ENCODE measurements around the gene PRKN.

Gene PRKN

DNA sequence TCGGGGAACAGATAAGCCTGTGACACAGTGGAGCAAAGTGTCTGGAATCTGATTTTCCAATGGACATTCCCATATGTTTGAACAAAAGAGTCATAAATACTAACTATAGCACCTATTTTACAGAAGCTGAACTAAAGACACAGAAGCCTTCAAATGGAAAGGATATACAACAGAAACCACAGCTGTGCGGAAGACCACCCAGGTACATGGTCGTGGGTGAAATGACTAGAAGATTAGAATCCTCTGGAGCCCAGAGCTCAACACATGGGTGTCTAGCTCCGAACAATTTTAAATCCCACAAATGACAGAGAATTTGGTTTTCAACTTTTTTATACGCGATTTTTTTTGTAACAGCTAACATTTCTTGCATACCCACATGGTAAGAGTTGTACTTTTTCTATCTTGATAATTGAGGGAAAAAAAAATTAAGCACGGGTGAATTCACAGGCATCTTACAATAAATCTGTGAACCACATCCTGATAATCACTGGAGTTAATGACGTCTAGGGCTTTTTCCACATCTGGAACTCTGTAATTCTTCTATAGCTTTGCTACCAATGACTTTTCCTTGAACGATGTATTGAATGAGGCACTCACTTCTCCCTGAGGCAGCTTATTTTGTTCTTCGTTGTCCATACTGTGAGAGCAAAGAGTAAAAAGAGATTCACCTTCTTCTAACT, 1182.6 kb downstream of the PRKN start:
- H3K4me1 ChIP-seq (ENCODE audit: control insufficient read depth in 1 of 2, insufficient read depth in 2 of 2, low read length in 2 of 2): no peaks in the 10 kb centered on the region

DNA sequence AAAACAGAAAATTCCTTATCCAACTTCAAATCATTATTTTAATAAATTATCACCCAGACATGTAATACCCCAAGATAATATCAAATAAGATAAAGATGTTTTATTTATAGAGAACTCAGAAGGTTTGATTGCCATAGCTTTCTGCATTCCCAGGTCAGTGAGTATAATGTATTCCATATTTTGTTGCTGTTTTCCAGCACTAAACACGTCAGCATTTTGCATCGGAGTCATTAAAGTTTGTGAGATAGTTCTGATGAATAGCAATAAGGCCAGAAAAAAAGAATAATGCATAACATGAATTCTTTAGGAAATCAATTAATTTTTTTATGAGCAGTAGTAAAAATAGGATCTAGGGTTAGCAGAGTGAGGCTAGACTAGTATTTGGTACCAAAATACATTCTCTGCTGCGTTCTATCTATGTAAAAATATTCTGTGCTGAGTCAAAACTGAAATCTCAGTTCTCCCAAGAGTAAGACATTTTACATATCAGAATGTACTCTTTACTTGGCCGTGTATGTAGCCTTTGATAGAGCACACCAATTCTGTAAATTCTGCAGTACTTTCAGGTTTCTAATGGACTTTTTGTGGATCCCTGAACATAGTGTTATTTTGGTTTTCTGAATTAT, 1183.8 kb downstream of the PRKN start:
- Histone ChIP-seq H3K9me3 (ENCODE audit: control insufficient read depth in 1 of 2, low read length in 2 of 2) (no peaks in the 10 kb centered on the region), H3K27me3 (ENCODE audit: low read depth, low read length) (no peaks in the 10 kb centered on the region), H3K27ac (ENCODE audit: low read length) (no peak overlapping the region), H3K36me3 (ENCODE audit: control insufficient read depth in 1 of 2, insufficient read depth in 2 of 2, low read length in 2 of 2) (no peaks in the 10 kb centered on the region), H3K4me3 (ENCODE audit: low read depth in 1 of 2, low read length in 2 of 2) (no peak overlapping the region), H3K4me1 (ENCODE audit: control insufficient read depth in 1 of 2, insufficient read depth in 2 of 2, low read length in 2 of 2) (no peaks in the 10 kb centered on the region)

More for the DNA sequence above, 1182.6 kb downstream of the PRKN start:
- no peak overlapping the region for H3K4me3 ChIP-seq (ENCODE audit: low read depth in 1 of 2, low read length in 2 of 2)
- H3K27ac ChIP-seq (ENCODE audit: low read length): no peak overlapping the region
- H3K9me3 ChIP-seq (ENCODE audit: control insufficient read depth in 1 of 2, low read length in 2 of 2): no peaks in the 10 kb centered on the region
- H3K36me3 ChIP-seq (ENCODE audit: control insufficient read depth in 1 of 2, insufficient read depth in 2 of 2, low read length in 2 of 2): no peaks in the 10 kb centered on the region
- no peaks in the 10 kb centered on the region for H3K27me3 ChIP-seq (ENCODE audit: low read depth, low read length)

DNA sequence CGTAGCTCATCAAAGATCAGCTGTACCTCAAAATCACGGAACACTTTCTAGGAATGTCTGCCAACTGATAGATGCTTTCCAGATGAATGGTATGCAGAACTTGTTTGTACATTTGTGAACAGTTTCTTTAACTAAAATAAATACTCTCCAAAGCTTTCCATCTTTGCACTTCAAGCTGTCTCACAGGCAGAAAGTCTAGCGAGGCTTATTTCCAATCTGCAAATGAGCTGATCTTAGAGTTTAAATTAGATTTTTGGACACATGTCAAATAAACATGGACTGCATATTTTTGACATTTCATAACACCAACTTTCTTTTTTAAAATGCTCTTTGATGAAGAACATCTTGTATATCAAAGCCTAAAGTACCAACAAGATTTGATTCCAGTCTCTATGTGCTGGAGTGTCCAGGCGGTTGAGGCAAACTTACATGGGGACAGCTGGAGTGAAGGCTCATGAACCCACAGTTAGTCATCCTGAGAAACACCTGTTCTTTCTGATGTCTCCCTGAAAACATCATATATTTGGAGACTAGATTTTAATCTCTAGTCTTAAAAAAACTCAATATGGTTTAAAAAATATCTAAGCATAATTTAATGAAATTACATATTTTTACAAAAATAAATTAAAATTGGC, 1185.1 kb downstream of the PRKN start:
- Histone ChIP-seq H3K27me3 (ENCODE audit: low read depth, low read length) (no peaks in the 10 kb centered on the region), H3K36me3 (ENCODE audit: control insufficient read depth in 1 of 2, insufficient read depth in 2 of 2, low read length in 2 of 2) (no peaks in the 10 kb centered on the region), H3K4me3 (ENCODE audit: low read depth in 1 of 2, low read length in 2 of 2) (no peak overlapping the region), H3K27ac (ENCODE audit: low read length) (no peak overlapping the region), H3K9me3 (ENCODE audit: control insufficient read depth in 1 of 2, low read length in 2 of 2) (no peaks in the 10 kb centered on the region), H3K4me1 (ENCODE audit: control insufficient read depth in 1 of 2, insufficient read depth in 2 of 2, low read length in 2 of 2) (no peaks in the 10 kb centered on the region)

- H3K27me3 ChIP-seq (ENCODE audit: low read depth, low read length): no peaks in the 10 kb centered on the region
- no peak overlapping the region for H3K27ac ChIP-seq (ENCODE audit: low read length)
- no peak overlapping the region for H3K4me3 ChIP-seq (ENCODE audit: low read depth in 1 of 2, low read length in 2 of 2)
- H3K9me3 ChIP-seq (ENCODE audit: control insufficient read depth in 1 of 2, low read length in 2 of 2): no peaks in the 10 kb centered on the region
- no peaks in the 10 kb centered on the region for H3K4me1 ChIP-seq (ENCODE audit: control insufficient read depth in 1 of 2, insufficient read depth in 2 of 2, low read length in 2 of 2)
- no peaks in the 10 kb centered on the region for H3K36me3 ChIP-seq (ENCODE audit: control insufficient read depth in 1 of 2, insufficient read depth in 2 of 2, low read length in 2 of 2)
These were observed 1187.0 kb downstream of the PRKN start for GRCh38 chr6:161540532-161540931.

DNA sequence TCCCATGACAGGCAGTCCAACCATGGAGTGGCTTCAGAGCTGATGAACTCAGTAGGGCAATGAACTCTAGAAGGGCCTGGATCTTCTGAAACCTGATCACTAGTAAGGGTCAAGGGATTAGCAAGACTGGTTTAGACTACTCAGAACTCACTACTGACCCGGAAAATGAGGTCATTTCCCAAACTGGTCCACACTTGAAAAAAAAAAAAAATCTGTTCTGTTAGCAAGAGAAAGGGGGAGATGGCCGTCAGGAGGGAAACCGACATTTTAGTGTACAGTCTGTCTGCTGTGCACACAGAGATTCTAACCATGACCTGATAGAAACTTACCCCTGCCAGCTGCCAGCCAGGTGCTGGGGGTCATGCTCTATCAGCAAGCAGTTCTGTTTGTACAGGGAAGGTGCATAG, 1191.3 kb downstream of the PRKN start:
- Histone ChIP-seq H3K4me1 (ENCODE audit: control insufficient read depth in 1 of 2, insufficient read depth in 2 of 2, low read length in 2 of 2) (no peaks in the 10 kb centered on the region), H3K27me3 (ENCODE audit: low read depth, low read length) (no peaks in the 10 kb centered on the region), H3K9me3 (ENCODE audit: control insufficient read depth in 1 of 2, low read length in 2 of 2) (no peaks in the 10 kb centered on the region), H3K4me3 (ENCODE audit: low read depth in 1 of 2, low read length in 2 of 2) (no peak overlapping the region), H3K27ac (ENCODE audit: low read length) (no peak overlapping the region), H3K36me3 (ENCODE audit: control insufficient read depth in 1 of 2, insufficient read depth in 2 of 2, low read length in 2 of 2) (no peaks in the 10 kb centered on the region)

- no peaks in the 10 kb centered on the region for H3K27me3 ChIP-seq (ENCODE audit: low read depth, low read length)
- no peaks in the 10 kb centered on the region for H3K36me3 ChIP-seq (ENCODE audit: control insufficient read depth in 1 of 2, insufficient read depth in 2 of 2, low read length in 2 of 2)
- no peak overlapping the region for H3K4me3 ChIP-seq (ENCODE audit: low read depth in 1 of 2, low read length in 2 of 2)
- H3K4me1 ChIP-seq (ENCODE audit: control insufficient read depth in 1 of 2, insufficient read depth in 2 of 2, low read length in 2 of 2): no peaks in the 10 kb centered on the region
- H3K9me3 ChIP-seq (ENCODE audit: control insufficient read depth in 1 of 2, low read length in 2 of 2): no peaks in the 10 kb centered on the region
- no peak overlapping the region for H3K27ac ChIP-seq (ENCODE audit: low read length)
These were observed 1193.2 kb downstream of the PRKN start for GRCh38 chr6:161534264-161534873.

DNA sequence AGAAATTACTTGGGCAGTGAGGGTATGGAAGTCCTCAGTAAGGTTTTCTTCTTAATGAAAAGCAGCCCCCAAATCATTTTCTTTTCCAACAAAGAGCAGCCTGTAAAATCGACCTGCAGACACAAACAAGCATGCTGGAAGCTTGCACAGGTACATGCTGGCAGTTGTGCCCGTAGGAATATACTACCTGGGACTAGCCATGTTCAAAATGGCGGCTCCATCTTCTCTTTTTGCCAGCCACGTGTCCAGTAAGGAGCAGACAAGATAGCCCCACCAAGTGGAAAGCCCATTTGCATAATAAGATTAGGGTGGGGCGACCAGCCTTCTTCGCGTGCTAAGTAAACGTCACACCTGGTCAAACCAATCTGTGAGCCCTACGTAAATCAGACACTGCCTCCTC, 1194.3 kb downstream of the PRKN start:
- H3K4me1 ChIP-seq (ENCODE audit: control insufficient read depth in 1 of 2, insufficient read depth in 2 of 2, low read length in 2 of 2): no peaks in the 10 kb centered on the region
- H3K4me3 ChIP-seq (ENCODE audit: low read depth in 1 of 2, low read length in 2 of 2): no peak overlapping the region
- H3K36me3 ChIP-seq (ENCODE audit: control insufficient read depth in 1 of 2, insufficient read depth in 2 of 2, low read length in 2 of 2): peaks cover 0 to 4% of the 10 kb centered on the region in 2 donors
- H3K27ac ChIP-seq (ENCODE audit: low read length): no peak overlapping the region
- H3K27me3 ChIP-seq (ENCODE audit: low read depth, low read length): no peaks in the 10 kb centered on the region
- no peaks in the 10 kb centered on the region for H3K9me3 ChIP-seq (ENCODE audit: control insufficient read depth in 1 of 2, low read length in 2 of 2)

GRCh38 chr6:161532536-161532935, 1195.0 kb downstream of the PRKN start:
- Histone ChIP-seq H3K27me3 (ENCODE audit: low read depth, low read length) (no peaks in the 10 kb centered on the region), H3K4me1 (ENCODE audit: control insufficient read depth in 1 of 2, insufficient read depth in 2 of 2, low read length in 2 of 2) (no peaks in the 10 kb centered on the region), H3K36me3 (ENCODE audit: control insufficient read depth in 1 of 2, insufficient read depth in 2 of 2, low read length in 2 of 2) (peaks cover 0 to 4% of the 10 kb centered on the region in 2 donors), H3K27ac (ENCODE audit: low read length) (no peak overlapping the region), H3K4me3 (ENCODE audit: low read depth in 1 of 2, low read length in 2 of 2) (no peak overlapping the region), H3K9me3 (ENCODE audit: control insufficient read depth in 1 of 2, low read length in 2 of 2) (no peaks in the 10 kb centered on the region)

DNA sequence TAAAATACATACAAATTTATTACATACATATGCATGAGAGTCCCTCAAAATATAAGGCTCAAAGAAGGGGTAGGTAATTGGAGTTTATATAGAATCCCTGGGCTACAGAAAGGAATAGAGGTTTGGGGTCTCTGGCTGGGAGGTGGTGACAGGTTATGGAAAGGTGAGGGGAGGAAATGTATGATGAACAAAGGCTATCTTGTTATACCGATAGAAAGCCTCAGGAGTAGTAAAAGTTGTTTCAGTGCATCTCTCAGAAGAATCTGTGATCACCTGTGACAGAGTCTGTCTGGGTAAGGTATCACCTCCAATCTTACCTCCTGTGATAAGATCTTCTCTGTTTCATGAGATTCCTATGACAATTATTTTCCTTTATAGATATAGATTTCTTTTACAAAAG, 1200.8 kb downstream of the PRKN start:
- no peak overlapping the region for H3K27ac ChIP-seq (ENCODE audit: low read length)
- H3K9me3 ChIP-seq (ENCODE audit: control insufficient read depth in 1 of 2, low read length in 2 of 2): no peaks in the 10 kb centered on the region
- H3K36me3 ChIP-seq (ENCODE audit: control insufficient read depth in 1 of 2, insufficient read depth in 2 of 2, low read length in 2 of 2): peaks cover 0 to 4% of the 10 kb centered on the region in 2 donors
- H3K4me3 ChIP-seq (ENCODE audit: low read depth in 1 of 2, low read length in 2 of 2): no peak overlapping the region
- H3K4me1 ChIP-seq (ENCODE audit: control insufficient read depth in 1 of 2, insufficient read depth in 2 of 2, low read length in 2 of 2): no peaks in the 10 kb centered on the region
- H3K27me3 ChIP-seq (ENCODE audit: low read depth, low read length): no peaks in the 10 kb centered on the region

DNA sequence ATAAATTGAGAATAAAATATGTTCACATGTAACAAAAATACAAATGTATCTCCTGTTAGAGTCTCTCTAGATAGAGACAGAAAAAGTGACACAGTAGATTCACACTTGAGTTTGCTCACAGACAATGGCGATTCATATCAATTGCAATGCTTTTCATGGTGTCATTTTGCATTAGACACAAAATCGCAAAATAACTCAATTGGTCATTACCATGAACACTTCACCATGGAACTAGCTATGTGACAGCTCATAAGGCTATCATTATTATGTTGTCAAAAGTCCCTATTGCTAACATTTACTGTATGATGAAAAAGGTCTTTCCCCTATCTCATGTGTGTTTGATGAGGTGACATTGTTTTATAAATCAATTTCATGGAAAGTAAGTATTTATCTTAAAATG, 1204.2 kb downstream of the PRKN start:
- Histone ChIP-seq H3K9me3 (ENCODE audit: control insufficient read depth in 1 of 2, low read length in 2 of 2) (peaks cover 0 to 6% of the 10 kb centered on the region in 2 donors), H3K36me3 (ENCODE audit: control insufficient read depth in 1 of 2, insufficient read depth in 2 of 2, low read length in 2 of 2) (no peaks in the 10 kb centered on the region), H3K27ac (ENCODE audit: low read length) (no peak overlapping the region), H3K4me1 (ENCODE audit: control insufficient read depth in 1 of 2, insufficient read depth in 2 of 2, low read length in 2 of 2) (no peaks in the 10 kb centered on the region), H3K4me3 (ENCODE audit: low read depth in 1 of 2, low read length in 2 of 2) (no peak overlapping the region), H3K27me3 (ENCODE audit: low read depth, low read length) (no peaks in the 10 kb centered on the region)

- Histone ChIP-seq H3K9me3 (ENCODE audit: control insufficient read depth in 1 of 2, low read length in 2 of 2) (peaks cover 0 to 6% of the 10 kb centered on the region in 2 donors), H3K36me3 (ENCODE audit: control insufficient read depth in 1 of 2, insufficient read depth in 2 of 2, low read length in 2 of 2) (no peaks in the 10 kb centered on the region), H3K27ac (ENCODE audit: low read length) (no peak overlapping the region)
These were observed 1205.3 kb downstream of the PRKN start for GRCh38 chr6:161522276-161522675.

More at GRCh38 chr6:161522276-161522675, 1205.3 kb downstream of the PRKN start:
- Histone ChIP-seq H3K4me1 (ENCODE audit: control insufficient read depth in 1 of 2, insufficient read depth in 2 of 2, low read length in 2 of 2) (no peaks in the 10 kb centered on the region), H3K4me3 (ENCODE audit: low read depth in 1 of 2, low read length in 2 of 2) (no peak overlapping the region), H3K27me3 (ENCODE audit: low read depth, low read length) (no peaks in the 10 kb centered on the region)
